NCI-H526 (cell line): Measurements from ENCODE around the gene DNAH9.

Experiments
- DNase-seq, 2 experiments: peaks; one replicate each; lab custom pipeline; 2025; lab: John Stamatoyannopoulos, UW

The DNAH9 gene

DNA sequence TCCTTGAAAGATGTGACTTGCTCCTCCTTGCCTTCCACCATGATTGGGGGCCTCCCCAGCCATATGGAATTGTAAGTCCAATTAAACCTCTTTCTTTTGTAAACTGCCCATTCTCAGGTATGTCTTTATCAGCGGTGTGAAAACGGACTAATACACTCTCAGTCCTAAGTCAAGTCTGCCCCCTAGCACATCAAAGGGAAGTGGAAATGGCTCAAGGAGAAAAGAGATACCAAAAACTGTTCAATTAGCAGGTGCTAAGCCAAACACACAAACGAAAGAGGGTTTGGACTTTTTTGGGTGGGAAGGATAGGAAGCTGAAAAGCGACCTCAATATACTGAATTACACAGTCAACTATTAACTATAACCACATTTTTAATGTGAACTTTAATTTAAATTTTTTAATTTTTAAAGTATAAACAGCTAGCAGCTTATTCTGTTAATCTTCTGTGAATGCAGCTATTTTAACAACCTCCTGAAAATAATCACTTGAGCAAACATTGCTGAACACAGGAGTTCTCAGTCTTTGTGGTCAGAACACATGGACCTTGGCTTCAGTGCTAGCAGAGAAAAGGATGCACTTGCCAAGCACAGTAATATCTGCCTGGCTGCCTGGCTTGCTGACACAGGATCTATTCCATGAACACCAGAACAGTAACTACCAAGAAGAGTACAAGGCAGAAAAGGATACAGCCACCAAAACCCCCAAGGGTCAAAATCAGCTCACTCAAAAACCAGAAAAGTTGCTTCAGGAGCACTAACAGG, 388.1 kb downstream of the DNAH9 start:
- DNase-seq, result no peak

DNA sequence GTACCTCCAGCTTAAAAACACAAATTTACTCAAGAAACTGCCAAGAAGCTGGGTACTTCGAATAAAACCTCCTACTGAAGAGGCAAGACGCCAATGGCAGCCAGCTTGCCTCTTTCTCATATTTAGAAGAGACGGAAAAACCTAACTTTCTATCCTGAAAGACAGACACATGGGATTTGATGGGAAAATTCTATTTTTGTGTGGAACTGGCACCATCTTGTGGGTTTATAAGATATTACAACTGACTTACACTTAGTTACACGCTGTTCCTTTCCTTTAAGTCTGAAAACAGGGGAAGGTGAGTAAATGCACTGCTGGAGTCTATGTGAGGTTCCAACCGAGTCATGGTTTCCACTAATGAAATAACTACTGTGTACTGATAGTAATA, 388.7 kb downstream of the DNAH9 start:
- peak in 1 of 2 experiments; percentile 18 for DNase-seq

DNA sequence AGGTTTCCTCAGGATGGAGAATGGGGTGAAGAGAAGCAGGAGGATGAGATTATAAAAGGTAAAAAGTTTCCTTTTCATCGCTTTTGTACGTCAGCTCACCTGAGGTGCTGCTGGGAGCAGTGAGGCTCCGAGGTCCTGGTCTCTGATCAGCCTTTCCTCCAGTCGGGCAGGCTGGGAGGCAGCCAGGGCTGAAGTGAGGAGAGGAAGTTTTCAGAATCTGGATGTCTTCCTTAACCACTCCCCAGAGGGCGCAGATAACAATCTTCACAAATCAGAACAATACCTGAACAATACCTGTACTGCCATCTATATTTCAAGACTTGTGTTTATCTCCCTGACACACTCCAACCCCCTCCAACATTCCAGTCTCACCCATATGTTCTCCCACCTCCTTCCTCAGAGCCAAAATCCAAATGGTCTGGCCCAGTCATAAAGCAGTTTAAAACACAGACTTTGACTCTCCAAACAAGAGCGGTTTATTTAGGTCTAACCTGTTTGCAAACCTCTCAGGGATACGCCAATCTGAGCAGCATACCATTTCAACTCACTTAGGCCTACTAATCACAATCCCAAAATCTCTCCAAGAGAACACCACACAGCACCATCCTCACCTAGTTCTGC, 392.2 kb downstream of the DNAH9 start:
- DNase-seq, result no peak

- DNase-seq, result no peak
Observed at GRCh38 chr17:11991461-11991860, 393.2 kb downstream of the DNAH9 start.

DNA sequence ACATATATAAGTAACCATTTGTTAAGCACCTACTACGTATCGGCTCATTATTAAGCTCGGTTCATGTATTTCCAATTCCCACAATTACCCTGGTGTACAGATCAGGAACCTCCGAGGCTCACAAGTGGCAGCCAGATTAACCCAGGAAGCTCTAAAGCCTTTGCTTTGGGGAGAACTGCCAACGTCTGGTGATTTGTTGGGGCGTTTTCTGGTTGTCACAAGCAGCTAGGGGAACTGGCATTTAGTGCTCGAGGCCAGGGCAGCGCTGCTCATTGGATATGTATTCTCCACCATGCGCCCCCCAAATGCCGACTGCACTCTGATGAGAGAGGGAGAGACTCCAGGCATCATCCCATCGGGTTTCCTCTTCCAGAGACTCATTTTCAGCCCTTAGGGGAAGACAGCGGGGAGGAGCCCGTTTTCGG, 398.5 kb downstream of the DNAH9 start:
- DNase-seq, result peak in 1 of 2 experiments; percentile 44

DNA sequence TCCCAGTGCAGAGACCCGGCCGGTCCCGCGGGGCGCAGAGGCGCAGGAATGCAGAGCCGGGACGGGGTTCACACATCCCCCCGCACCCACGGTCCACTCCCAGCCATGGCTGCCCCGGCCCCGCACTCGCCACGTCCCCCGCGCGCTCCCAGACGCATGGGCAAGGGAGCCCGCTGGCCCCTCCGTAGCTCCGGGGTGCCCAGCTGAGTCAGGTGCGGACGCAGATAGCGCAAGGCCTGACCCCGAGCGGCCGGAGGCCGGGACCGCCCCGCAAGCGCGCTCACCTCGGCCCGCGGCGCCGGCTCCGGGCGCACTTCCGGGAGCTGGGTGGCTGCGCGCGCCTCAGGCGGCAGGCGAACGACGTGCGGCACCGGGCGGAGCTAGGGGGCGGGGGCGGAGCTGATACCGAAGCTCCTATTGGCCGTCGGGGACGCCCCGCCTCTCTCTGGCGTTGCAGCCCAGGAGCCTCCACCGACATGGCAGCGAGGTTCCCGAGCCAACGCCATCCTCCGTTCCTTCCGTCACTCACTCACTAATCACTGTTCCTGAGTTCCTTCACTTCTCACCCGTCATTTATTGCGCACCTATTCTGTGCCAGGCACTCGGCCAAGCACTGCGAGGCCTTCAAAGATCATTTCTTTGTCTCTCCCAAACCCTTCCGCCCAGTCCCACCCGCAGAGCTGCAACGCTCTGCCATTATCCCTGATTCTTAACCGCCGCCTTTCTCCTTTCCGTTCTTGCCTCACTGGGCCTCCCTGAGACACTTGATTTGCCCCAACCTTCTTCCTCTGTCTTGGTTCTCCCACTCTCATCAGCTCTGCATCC, 399.1 kb downstream of the DNAH9 start, which contains the start of gene ZNF18:
Gene ZNF18, minus strand, starts transcription at position 329 of the 825 bp plus-strand sequence. CDS start 4,646 bp downstream, outside the sequence.
- DNase-seq, result peak; percentile 39 to 93

- no peak for DNase-seq
Observed at GRCh38 chr17:11997972-11998233, 399.6 kb downstream of the DNAH9 start.

- DNase-seq, result no peak
Observed at GRCh38 chr17:11999696-12000095, 401.4 kb downstream of the DNAH9 start.

GRCh38 chr17:12007466-12007865, 409.2 kb downstream of the DNAH9 start:
- no peak for DNase-seq
